GM23338 (cell line): Measurements from ENCODE around the gene ZBED5. TPM values are rescaled to one million over a fixed set of nuclear protein-coding genes. Genes with fewer than 3 reads are reported as not detected.

Source experiments
- EZH2phosphoT487 ChIP-seq: fragments of 200-600 bp; sonication (generic); IDR thresholded peaks from one replicate; pipeline ENCODE4 v1.8.1; 2018; ENCODE audit warnings: antibody characterized with exemption; ENCODE audit not compliant: unreplicated experiment
- ZNF114 ChIP-seq: fragments of 250-450 bp; sonication (Bioruptor Pico); IDR thresholded peaks from 2 replicates; pipeline ENCODE4 v1.5.0; 2020; ENCODE audit warnings: mild to moderate bottlenecking, moderate library complexity
- ZNF331 ChIP-seq: fragments of 250-450 bp; sonication (Bioruptor Pico); IDR thresholded peaks from 2 replicates; pipeline ENCODE4 v1.5.0; 2020; ENCODE audit warnings: low read depth, mild to moderate bottlenecking, moderate library complexity
- polyA plus RNA-seq: library from polyadenylated mRNA; unstranded; fragments of >200 nt; fragmentation: Nextera tagmentation; extraction: Ambion mirVana; gene quantifications from 2 replicates; pipeline ENCODE4 v1.2.1, GENCODE V29; 2016
- total RNA-seq: library from RNA; depleted of rRNA; stranded (reverse); fragments of >200 nt; shearing (Covaris generic); gene quantifications from 2 replicates; pipeline ENCODE4 v1.2.3, GENCODE V29; 2014
- TF ChIP-seq, protein P1 (sequence below): fragments of 250-450 bp; sonication (Bioruptor Pico); IDR thresholded peaks from 2 replicates; pipeline ENCODE4 v1.5.0; 2020; ENCODE audit warnings: mild to moderate bottlenecking, moderate library complexity
- TF ChIP-seq, protein P2 (sequence below): IDR thresholded peaks from one replicate; pipeline ENCODE4 v1.6.1; 2018; ENCODE audit warnings: antibody characterized with exemption; ENCODE audit not compliant: unreplicated experiment
- TF ChIP-seq, protein P3 (sequence below), 2 experiments: fragments of 200-600 bp in 1 of 2; sonication (generic) in 1 of 2; conservative IDR thresholded peaks; 2 replicates each; pipeline versions ENCODE4 v1.5.1 to v1.6.1; 2016 to 2017; ENCODE audit warnings: antibody characterized with exemption in 2 of 2, low read depth in 2 of 2, mild to moderate bottlenecking in 2 of 2, moderate library complexity in 1 of 2

The ZBED5 gene
- total and polyA plus RNA-seq, 2 experiments from 2014 or later: 54.1 to 56.3 TPM

DNA sequence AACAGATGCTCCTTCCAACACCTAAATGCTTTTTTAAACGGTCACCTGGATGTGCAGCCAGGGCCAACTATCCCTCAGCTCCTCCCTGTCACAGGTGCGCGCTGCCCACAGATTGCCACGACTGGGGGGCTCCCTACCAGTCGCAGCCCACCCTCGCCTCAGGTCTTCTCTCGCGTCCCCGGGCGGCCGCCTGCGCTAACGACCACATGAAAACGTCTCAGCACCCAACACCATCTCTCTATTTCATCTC lies 469 bp downstream of the ZBED5 start (continued):
- TF ChIP-seq, protein P1, sequence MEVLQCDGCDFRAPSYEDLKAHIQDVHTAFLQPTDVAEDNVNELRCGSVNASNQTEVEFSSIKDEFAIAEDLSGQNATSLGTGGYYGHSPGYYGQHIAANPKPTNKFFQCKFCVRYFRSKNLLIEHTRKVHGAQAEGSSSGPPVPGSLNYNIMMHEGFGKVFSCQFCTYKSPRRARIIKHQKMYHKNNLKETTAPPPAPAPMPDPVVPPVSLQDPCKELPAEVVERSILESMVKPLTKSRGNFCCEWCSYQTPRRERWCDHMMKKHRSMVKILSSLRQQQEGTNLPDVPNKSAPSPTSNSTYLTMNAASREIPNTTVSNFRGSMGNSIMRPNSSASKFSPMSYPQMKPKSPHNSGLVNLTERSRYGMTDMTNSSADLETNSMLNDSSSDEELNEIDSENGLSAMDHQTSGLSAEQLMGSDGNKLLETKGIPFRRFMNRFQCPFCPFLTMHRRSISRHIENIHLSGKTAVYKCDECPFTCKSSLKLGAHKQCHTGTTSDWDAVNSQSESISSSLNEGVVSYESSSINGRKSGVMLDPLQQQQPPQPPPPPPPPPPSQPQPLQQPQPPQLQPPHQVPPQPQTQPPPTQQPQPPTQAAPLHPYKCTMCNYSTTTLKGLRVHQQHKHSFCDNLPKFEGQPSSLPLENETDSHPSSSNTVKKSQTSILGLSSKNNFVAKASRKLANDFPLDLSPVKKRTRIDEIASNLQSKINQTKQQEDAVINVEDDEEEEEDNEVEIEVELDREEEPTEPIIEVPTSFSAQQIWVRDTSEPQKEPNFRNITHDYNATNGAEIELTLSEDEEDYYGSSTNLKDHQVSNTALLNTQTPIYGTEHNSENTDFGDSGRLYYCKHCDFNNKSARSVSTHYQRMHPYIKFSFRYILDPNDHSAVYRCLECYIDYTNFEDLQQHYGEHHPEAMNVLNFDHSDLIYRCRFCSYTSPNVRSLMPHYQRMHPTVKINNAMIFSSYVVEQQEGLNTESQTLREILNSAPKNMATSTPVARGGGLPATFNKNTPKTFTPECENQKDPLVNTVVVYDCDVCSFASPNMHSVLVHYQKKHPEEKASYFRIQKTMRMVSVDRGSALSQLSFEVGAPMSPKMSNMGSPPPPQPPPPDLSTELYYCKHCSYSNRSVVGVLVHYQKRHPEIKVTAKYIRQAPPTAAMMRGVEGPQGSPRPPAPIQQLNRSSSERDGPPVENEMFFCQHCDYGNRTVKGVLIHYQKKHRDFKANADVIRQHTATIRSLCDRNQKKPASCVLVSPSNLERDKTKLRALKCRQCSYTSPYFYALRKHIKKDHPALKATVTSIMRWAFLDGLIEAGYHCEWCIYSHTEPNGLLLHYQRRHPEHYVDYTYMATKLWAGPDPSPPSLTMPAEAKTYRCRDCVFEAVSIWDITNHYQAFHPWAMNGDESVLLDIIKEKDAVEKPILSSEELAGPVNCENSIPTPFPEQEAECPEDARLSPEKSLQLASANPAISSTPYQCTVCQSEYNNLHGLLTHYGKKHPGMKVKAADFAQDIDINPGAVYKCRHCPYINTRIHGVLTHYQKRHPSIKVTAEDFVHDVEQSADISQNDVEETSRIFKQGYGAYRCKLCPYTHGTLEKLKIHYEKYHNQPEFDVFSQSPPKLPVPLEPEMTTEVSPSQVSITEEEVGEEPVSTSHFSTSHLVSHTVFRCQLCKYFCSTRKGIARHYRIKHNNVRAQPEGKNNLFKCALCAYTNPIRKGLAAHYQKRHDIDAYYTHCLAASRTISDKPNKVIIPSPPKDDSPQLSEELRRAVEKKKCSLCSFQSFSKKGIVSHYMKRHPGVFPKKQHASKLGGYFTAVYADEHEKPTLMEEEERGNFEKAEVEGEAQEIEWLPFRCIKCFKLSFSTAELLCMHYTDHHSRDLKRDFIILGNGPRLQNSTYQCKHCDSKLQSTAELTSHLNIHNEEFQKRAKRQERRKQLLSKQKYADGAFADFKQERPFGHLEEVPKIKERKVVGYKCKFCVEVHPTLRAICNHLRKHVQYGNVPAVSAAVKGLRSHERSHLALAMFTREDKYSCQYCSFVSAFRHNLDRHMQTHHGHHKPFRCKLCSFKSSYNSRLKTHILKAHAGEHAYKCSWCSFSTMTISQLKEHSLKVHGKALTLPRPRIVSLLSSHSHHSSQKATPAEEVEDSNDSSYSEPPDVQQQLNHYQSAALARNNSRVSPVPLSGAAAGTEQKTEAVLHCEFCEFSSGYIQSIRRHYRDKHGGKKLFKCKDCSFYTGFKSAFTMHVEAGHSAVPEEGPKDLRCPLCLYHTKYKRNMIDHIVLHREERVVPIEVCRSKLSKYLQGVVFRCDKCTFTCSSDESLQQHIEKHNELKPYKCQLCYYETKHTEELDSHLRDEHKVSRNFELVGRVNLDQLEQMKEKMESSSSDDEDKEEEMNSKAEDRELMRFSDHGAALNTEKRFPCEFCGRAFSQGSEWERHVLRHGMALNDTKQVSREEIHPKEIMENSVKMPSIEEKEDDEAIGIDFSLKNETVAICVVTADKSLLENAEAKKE: no peak
- TF ChIP-seq, protein P2, sequence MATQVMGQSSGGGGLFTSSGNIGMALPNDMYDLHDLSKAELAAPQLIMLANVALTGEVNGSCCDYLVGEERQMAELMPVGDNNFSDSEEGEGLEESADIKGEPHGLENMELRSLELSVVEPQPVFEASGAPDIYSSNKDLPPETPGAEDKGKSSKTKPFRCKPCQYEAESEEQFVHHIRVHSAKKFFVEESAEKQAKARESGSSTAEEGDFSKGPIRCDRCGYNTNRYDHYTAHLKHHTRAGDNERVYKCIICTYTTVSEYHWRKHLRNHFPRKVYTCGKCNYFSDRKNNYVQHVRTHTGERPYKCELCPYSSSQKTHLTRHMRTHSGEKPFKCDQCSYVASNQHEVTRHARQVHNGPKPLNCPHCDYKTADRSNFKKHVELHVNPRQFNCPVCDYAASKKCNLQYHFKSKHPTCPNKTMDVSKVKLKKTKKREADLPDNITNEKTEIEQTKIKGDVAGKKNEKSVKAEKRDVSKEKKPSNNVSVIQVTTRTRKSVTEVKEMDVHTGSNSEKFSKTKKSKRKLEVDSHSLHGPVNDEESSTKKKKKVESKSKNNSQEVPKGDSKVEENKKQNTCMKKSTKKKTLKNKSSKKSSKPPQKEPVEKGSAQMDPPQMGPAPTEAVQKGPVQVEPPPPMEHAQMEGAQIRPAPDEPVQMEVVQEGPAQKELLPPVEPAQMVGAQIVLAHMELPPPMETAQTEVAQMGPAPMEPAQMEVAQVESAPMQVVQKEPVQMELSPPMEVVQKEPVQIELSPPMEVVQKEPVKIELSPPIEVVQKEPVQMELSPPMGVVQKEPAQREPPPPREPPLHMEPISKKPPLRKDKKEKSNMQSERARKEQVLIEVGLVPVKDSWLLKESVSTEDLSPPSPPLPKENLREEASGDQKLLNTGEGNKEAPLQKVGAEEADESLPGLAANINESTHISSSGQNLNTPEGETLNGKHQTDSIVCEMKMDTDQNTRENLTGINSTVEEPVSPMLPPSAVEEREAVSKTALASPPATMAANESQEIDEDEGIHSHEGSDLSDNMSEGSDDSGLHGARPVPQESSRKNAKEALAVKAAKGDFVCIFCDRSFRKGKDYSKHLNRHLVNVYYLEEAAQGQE: no peak
- TF ChIP-seq EZH2phosphoT487 (no peak), ZNF331 (CRISPR knock-in tag) (no peak), ZNF114 (no peak)
- TF ChIP-seq, protein P3, sequence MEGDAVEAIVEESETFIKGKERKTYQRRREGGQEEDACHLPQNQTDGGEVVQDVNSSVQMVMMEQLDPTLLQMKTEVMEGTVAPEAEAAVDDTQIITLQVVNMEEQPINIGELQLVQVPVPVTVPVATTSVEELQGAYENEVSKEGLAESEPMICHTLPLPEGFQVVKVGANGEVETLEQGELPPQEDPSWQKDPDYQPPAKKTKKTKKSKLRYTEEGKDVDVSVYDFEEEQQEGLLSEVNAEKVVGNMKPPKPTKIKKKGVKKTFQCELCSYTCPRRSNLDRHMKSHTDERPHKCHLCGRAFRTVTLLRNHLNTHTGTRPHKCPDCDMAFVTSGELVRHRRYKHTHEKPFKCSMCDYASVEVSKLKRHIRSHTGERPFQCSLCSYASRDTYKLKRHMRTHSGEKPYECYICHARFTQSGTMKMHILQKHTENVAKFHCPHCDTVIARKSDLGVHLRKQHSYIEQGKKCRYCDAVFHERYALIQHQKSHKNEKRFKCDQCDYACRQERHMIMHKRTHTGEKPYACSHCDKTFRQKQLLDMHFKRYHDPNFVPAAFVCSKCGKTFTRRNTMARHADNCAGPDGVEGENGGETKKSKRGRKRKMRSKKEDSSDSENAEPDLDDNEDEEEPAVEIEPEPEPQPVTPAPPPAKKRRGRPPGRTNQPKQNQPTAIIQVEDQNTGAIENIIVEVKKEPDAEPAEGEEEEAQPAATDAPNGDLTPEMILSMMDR (conservative IDR thresholded peaks at IDR 0.05; ENCODE audit: low read depth in 2 of 2): no peak
